ENCODE results near the gene FRMD4B.

GRCh38 chr3:69126216-69126615 is 259.7 kb downstream of the FRMD4B start:
- no peak for TF ChIP-seq CTCF (IDR thresholded peaks at IDR 0.05)
- TF ChIP-seq POLR2AphosphoS5 (IDR thresholded peaks at IDR 0.05) = no peak
